Measurements from ENCODE around the gene ACO2. TPM values are rescaled to one million over a fixed set of nuclear protein-coding genes. Genes with fewer than 3 reads are reported as not detected.
"Not testable (repeated sequence)": the region's sequence is repeated elsewhere in the genome, so short reads cannot be mapped to it uniquely, and the experiment has no call there.

The ACO2 gene
- polyA plus RNA-seq, 5 donors = 47.4 to 65.1 (median 51.3) TPM

DNA sequence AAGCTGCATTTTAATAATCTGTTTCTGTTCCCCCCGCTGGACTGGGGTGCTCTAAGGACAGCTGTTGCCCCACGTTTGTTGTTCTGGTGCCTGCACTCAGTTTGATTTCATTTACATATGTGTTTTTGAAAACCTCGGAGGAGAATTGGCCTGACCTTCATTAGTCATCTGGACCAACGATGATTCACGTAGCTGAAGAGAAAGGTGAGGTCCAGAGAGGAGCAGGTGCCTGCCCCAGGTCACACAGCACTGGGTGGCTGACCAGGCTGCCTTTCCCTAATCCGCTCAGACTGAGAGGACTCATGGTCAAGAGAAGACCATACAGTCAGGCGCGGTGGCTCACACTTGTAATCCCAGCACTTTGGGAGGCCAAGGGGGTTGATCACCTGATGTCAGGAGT is 95.6 kb downstream of the ACO2 start:
- DNase-seq = no peak

DNA sequence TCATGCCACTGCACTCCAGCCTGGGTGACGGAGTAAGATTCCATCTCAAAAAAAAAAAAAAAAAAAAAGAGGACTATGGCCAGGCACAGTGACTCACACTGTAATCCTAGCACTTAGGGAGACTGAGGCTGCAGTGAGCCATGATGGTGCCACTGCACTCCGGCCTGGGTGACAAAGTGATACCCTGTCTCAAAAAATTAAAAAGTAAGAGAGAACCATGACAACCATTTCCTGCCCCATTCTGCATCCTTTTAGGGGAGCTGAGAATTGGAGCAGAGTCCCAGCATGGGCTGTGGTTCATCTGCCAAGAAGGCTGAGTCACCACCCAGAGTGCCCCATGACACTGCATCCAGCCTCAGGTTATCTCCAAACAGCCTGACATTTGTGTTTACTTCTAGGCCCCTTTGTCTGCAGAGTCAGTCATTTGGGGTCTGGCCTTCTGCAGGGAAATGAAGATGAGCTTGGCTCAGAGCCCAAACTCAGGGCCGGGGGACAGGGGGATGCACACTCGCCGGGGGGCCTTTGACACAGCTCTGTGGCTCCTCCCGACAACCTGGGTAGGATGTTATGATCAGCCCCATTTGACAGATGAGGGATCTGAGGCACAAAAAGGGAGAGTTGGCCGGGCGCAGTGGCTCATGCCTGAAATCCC is 96.6 kb downstream of the ACO2 start:
- no peak for DNase-seq

DNA sequence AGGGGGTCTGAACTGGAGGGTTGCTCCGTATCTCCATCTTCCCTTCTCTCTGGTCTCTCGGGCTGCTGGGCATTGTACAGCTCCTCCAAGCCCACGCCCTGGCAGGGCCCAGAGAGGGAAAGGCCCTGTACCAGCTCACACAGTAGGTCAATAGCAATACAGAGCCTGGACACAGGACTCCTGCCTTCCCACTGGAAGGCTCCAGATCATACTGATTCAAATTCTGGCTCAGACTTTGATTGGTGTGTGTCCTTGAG is 98.5 kb downstream of the ACO2 start:
- no peak for DNase-seq

DNA sequence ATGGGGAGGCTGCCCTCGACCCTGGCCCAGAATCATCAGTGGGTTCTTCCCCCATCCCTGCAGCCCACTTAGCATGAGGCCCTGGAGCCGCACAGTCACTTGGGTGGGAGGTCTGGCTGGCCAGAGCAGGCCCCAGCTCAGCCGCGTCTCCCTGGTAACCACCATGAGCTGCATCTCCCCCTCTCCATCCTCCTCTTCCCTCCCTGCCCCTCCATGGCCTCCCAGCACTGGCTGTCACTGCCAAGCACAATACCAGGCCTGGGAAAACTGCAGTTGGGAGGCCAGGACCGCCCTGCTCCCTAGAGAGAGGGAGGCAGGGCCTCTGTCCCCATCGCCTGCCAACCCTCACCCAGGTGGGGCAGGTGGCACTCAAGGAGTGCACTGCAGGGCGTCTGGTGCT is 99.9 kb downstream of the ACO2 start:
- no peak for DNase-seq

DNA sequence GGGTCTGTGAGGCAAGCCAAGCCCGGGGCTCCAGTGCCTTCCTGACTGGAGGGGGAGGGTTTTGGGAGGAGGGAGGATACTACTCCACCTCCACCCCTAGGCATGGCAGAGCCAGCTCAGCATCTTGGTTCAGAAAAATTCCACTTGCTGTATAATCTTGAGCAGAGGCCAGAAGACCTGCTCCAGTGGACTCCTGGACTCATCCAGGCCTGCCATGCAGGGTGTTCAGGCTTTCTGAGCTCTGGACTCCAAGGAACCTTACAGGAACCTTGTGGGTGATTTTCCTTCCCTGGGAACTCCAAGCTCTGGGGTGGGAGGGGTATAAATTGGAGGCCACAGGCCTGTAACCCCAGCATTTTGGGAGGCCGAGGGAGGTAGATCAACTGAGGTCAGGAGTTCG is 101.3 kb downstream of the ACO2 start:
- DNase-seq = no peak

DNA sequence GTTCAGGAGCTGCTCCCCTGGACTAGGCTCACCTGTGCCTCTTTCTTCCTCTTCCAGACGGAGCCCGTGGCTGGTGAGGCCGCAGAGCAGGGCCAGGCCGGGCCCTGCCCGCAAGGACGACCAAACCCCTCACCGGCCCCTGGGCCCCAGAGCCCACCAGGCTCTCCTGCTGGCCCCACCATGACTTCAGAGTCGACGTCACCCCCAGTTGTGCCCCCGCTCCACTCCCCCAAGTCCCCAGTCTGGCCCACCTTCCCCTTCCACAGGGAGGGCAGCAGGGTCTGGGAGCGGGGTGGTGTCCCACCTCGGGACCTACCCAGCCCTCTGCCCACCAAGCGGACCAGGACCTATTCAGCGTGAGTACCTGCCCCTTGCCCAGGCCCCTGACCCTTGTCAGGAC is 102.9 kb downstream of the ACO2 start:
- DNase-seq = no peak

DNA sequence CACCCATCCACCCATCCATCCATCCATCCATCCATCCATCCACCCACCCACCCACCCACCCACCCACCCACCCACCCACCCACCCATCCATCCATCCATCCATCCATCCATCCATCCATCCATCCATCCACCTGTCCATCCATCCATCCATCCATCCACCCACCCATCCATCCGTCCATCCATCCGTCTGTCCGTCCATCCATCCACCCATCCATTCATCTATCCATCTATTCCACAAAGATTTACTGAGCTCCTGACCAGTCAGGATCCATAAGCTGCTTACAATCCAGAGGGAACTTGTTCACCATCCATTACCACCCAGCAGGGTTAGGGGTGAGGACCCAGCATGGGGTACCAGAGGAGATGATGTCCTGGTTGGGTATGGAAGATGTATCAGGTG is 103.4 kb downstream of the ACO2 start:
- not testable (repeated sequence) for DNase-seq

DNA sequence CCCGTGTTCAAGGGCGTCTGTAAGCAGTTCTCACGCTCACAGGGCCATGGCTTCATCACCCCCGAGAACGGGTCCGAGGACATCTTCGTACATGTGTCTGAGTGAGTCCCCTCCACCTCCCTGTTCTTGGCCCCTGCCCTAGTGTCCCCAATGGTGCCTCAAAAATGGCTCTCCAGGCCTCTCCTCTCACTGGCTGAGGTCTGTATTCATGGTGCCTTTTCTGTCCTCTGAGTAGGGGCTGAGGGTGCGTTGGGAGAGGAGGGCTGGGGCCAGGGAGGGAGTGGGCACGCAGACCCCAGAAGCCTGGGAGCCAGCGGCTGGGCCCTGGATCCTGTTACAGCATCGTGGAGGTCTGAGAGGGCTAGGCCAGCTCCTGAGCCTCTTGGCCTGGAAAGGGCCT is 104.8 kb downstream of the ACO2 start:
- no peak for DNase-seq

DNA sequence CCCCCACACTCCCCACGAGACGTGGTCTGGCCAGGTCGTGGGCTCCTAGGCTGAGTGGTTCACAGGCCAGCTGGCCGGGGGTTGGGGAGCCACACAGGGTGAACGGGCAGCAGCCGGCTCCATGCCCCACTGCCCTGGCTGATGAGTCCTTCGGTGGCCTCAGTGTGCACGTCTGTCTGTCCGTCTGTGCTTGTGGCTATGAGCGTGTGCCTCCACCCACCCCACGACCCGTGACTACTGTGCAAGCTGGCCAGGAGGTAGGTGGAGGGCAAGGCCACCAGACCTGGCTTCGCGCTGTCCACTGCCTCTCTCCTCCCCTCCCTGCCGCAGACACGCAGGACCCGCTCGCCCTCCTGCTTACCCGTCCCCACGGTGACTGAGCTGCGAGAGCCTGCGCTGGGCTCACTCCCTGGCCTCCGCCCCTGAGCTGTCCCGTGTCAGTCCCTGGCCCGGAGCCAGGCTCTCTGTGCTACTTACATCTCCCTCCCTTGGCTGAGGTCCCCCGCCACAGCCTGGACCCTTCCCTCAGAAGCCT is 106.0 kb downstream of the ACO2 start:
- DNase-seq = peak; percentile 68 to 73

DNA sequence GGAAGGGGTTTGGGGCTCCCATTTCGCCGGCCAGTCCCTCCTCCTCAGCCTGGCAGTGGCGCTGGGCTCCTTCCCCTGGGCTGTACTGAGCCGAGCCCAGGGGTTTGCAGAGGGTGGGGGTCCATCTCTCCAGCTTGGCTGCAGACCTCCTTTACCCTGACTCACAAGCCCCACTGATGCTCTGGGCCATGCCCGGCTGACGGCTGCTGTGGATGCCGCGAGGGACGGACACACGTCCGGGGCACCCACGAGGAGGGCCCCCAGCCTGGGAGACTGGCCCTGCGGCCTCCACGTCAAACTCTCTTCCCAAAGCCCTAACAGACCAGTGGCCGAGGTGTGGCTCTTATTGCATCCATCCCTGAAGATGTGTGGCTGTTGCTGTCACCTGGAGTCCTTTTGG is 106.6 kb downstream of the ACO2 start:
- no peak for DNase-seq

DNA sequence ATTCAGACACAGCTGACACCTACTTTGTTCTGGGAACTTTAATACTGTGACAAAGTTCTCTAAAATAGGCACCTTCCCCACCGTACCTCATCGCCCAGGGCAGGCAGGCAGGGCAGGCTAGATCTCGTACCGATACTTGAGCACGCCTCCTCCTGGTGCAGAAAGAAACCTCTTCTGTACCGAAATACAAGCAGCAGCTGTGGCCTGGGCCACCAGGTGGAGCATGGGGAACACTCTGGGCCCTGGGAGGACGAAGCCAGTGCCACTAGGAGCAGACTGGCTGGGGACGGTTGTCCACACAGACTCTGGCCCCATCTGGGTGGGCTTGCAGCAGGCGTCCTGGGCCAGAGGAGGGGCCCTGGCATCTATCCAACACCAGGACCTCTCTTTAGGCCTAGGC is 108.0 kb downstream of the ACO2 start:
- no peak for DNase-seq

DNA sequence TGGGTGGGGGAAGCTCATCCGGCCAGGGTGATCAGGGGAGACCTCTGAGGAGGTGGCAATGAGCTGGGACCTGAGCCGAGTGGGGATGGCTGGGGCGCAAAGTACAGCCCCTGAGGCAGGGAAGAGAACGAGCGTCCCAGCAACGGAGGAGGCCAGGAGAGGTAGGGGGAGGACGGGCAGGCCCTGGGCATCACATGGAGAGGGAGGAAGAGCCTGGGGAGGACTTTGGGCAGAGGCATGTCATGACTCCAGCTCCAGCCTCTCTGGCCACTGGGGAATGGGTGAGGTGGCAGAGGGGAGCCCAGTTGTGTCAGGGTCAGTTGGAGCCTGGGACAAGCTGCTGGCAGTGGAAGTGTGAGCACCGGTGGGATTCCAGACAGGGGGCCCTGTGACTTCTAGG is 109.2 kb downstream of the ACO2 start:
- no peak for DNase-seq

Other genes starting within 250 kb of the ACO2 start
- 1 to 10 TPM; 2.2 to 4.1 (median 3.3) TPM for gene CHADL, start 228.2 kb upstream of the ACO2 start, polyA plus RNA-seq (ENCODE audit: insufficient read depth in 1 of 5, insufficient read length in 5 of 5, low replicate concordance in 1 of 5)
- gene RANGAP1, start 182.9 kb upstream of the ACO2 start, polyA plus RNA-seq (ENCODE audit: insufficient read depth in 1 of 5, insufficient read length in 5 of 5, low replicate concordance in 1 of 5) = 10 to 100 TPM; 30.8 to 40.7 (median 37.5) TPM
- 10 to 100 TPM; 55.3 to 79.8 (median 63.5) TPM for gene ZC3H7B, start 167.6 kb upstream of the ACO2 start, polyA plus RNA-seq (ENCODE audit: insufficient read depth in 1 of 5, insufficient read length in 5 of 5, low replicate concordance in 1 of 5)
- gene TEF, start 87.2 kb upstream of the ACO2 start, polyA plus RNA-seq (ENCODE audit: insufficient read depth in 1 of 5, insufficient read length in 5 of 5, low replicate concordance in 1 of 5) = 10 to 100 TPM in 4 of 5 donors, 1 to 10 TPM in 1; 10.0 to 14.5 (median 13.0) TPM
- gene TOB2, start 22.3 kb upstream of the ACO2 start, polyA plus RNA-seq (ENCODE audit: insufficient read depth in 1 of 5, insufficient read length in 5 of 5, low replicate concordance in 1 of 5) = 10 to 100 TPM; 37.6 to 57.8 (median 45.9) TPM
- 10 to 100 TPM; 43.6 to 56.5 (median 54.6) TPM for gene PHF5A, start 425 bp upstream of the ACO2 start, polyA plus RNA-seq (ENCODE audit: insufficient read depth in 1 of 5, insufficient read length in 5 of 5, low replicate concordance in 1 of 5)
- 10 to 100 TPM; 24.6 to 39.5 (median 27.3) TPM for gene POLR3H, start 75.4 kb downstream of the ACO2 start, polyA plus RNA-seq (ENCODE audit: insufficient read depth in 1 of 5, insufficient read length in 5 of 5, low replicate concordance in 1 of 5)
- gene CSDC2, start 91.9 kb downstream of the ACO2 start, polyA plus RNA-seq (ENCODE audit: insufficient read depth in 1 of 5, insufficient read length in 5 of 5, low replicate concordance in 1 of 5) = 1 to 10 TPM; 3.2 to 7.3 (median 4.0) TPM
- 10 to 100 TPM; 41.2 to 63.1 (median 52.3) TPM for gene PMM1, start 120.7 kb downstream of the ACO2 start, polyA plus RNA-seq (ENCODE audit: insufficient read depth in 1 of 5, insufficient read length in 5 of 5, low replicate concordance in 1 of 5)
- gene DESI1, start 151.9 kb downstream of the ACO2 start, polyA plus RNA-seq (ENCODE audit: insufficient read depth in 1 of 5, insufficient read length in 5 of 5, low replicate concordance in 1 of 5) = 10 to 100 TPM; 19.4 to 30.8 (median 28.7) TPM
- 100 to 1,000 TPM; 307 to 378 (median 331) TPM for gene XRCC6, start 152.2 kb downstream of the ACO2 start, polyA plus RNA-seq (ENCODE audit: insufficient read depth in 1 of 5, insufficient read length in 5 of 5, low replicate concordance in 1 of 5)
- 100 to 1,000 TPM; 107 to 155 (median 115) TPM for gene SNU13, start 219.8 kb downstream of the ACO2 start, polyA plus RNA-seq (ENCODE audit: insufficient read depth in 1 of 5, insufficient read length in 5 of 5, low replicate concordance in 1 of 5)
- 1 to 10 TPM; 2.0 to 4.3 (median 2.9) TPM for gene MEI1, start 230.4 kb downstream of the ACO2 start, polyA plus RNA-seq (ENCODE audit: insufficient read depth in 1 of 5, insufficient read length in 5 of 5, low replicate concordance in 1 of 5)